Upper lobe of right lung (tissue), 1 donor: ENCODE data around the gene SVEP1. TPM values are rescaled to one million over a fixed set of nuclear protein-coding genes. Genes with fewer than 3 reads are reported as not detected.

Source experiments
- ATAC-seq: fragments of 200-7000 bp; cut with Tn5 transposase; one replicate; pipeline ENCODE4 v1.9.1; 2020; ENCODE audit warnings: mild to moderate bottlenecking, moderate library complexity
- DNase-seq: peaks from one replicate; pipeline ENCODE4 v3.0.0-alpha.2; 2020
- H3K27ac ChIP-seq: fragments of 200-600 bp; one replicate; pipeline ENCODE4 v1.8.0; 2022
- H3K27me3 ChIP-seq: fragments of 200-600 bp; one replicate; pipeline ENCODE4 v1.8.0; 2022; ENCODE audit warnings: mild to moderate bottlenecking
- H3K36me3 ChIP-seq: fragments of 200-600 bp; one replicate; pipeline ENCODE4 v1.8.0; 2022
- H3K4me1 ChIP-seq: fragments of 200-600 bp; one replicate; pipeline ENCODE4 v1.8.0; 2022
- H3K4me3 ChIP-seq: fragments of 200-600 bp; one replicate; pipeline ENCODE4 v1.8.0; 2022; ENCODE audit warnings: mild to moderate bottlenecking
- H3K9me3 ChIP-seq: fragments of 200-600 bp; one replicate; pipeline ENCODE4 v1.8.0; 2022
- intact Hi-C: fragments of 100-400 bp; cut with DNase I; formaldehyde crosslinking; loops from one replicate; pipeline ENCODE4 v1.11.0; 2022
- total RNA-seq: library from RNA; stranded (reverse); fragmentation: NEBNext Ultra II Directional; extraction: Animal tissue kit (Norgen Biotek cat#: 25700); gene quantifications from one replicate; pipeline ENCODE4 v1.2.1, GENCODE V29; 2021
- TF ChIP-seq, protein P1 (sequence below): fragments of 200-600 bp; IDR thresholded peaks from one replicate; pipeline ENCODE4 v1.8.0; 2022; ENCODE audit warnings: antibody characterized with exemption
- donor health status: DM: no; HTN: yes; CAD: no; lungs with severe emphysema.

SVEP1 gene
- total RNA-seq, 1 donor from 2014 or later = 88.1 TPM

DNA sequence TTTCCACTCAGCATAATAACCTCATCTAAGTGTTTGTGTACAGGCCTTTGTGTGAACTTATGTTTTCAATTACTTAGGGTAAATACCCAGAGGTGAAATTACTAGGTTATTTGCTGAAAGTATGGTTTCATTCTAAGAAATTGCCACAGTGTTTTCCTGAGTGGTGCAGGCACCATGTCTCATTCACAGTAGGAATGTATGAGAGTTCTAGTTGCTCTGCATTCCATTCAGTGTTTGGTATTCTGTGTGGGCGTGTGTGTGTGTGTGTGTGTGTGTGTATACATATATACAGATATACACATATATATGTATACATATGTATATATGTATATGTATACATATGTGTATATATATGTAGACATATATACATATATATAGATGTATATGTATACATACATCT lies 8.8 kb upstream of the SVEP1 start:
- no peak for ATAC-seq
- no peak overlapping the region for H3K4me3 ChIP-seq
- intact Hi-C loops = no loop called here
- no peak overlapping the region for H3K27ac ChIP-seq
- no peaks in the 10 kb centered on the region for H3K27me3 ChIP-seq
- no peaks in the 10 kb centered on the region for H3K9me3 ChIP-seq
- no peaks in the 10 kb centered on the region for H3K4me1 ChIP-seq
- TF ChIP-seq, protein P1, sequence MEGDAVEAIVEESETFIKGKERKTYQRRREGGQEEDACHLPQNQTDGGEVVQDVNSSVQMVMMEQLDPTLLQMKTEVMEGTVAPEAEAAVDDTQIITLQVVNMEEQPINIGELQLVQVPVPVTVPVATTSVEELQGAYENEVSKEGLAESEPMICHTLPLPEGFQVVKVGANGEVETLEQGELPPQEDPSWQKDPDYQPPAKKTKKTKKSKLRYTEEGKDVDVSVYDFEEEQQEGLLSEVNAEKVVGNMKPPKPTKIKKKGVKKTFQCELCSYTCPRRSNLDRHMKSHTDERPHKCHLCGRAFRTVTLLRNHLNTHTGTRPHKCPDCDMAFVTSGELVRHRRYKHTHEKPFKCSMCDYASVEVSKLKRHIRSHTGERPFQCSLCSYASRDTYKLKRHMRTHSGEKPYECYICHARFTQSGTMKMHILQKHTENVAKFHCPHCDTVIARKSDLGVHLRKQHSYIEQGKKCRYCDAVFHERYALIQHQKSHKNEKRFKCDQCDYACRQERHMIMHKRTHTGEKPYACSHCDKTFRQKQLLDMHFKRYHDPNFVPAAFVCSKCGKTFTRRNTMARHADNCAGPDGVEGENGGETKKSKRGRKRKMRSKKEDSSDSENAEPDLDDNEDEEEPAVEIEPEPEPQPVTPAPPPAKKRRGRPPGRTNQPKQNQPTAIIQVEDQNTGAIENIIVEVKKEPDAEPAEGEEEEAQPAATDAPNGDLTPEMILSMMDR = no peak
- DNase-seq = no peak
- H3K36me3 ChIP-seq = no peaks in the 10 kb centered on the region

DNA sequence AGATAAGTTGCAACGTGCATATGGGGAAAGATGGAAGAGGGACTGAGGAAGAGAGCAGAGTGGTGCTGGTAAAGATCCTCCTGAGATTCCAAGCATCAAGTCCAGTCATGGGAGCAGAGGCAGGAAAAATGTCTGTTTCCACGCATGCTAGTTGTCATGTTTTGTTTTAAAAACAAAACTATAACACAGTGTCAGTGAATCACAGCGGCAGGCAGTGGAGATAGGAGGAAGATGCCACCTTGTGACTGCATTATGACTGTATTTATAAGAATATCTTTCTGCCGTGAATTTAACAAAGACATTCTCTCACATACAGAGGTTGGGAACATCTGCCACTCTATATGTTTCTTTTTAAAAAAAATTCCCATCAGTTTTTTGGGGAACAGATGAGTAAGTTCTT lies 3.7 kb upstream of the SVEP1 start:
- no peak for DNase-seq
- Histone ChIP-seq H3K9me3 (no peaks in the 10 kb centered on the region), H3K36me3 (no peaks in the 10 kb centered on the region), H3K27me3 (peaks cover 13% of the 10 kb centered on the region), H3K27ac (no peak overlapping the region), H3K4me3 (no peak overlapping the region), H3K4me1 (no peaks in the 10 kb centered on the region)
- TF ChIP-seq, protein P1 = peak; percentile 5
- no peak for ATAC-seq
- intact Hi-C loops = no loop called here

DNA sequence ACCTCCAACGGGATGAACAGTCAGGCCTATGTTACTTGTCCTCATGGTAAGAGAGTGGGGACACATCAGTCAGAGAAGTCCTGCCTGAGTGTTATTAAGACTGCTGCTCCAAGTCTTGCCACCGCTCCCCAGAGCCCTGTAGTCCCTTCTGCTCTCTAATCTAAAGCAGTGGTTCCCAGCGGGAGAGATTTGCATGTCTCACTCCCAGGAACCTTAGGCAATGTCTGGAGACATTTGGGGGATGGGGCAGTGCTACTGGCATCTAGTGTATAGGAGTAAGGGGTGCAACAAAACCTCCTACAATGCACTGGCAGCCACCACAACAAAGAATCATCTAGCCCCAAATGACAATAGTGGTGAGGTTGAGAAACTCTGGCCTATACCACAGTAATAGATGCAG lies 2.6 kb upstream of the SVEP1 start:
- Histone ChIP-seq H3K4me1 (no peaks in the 10 kb centered on the region), H3K4me3 (no peak overlapping the region), H3K27me3 (peaks cover 22% of the 10 kb centered on the region), H3K27ac (no peak overlapping the region), H3K36me3 (no peaks in the 10 kb centered on the region), H3K9me3 (no peaks in the 10 kb centered on the region)
- ATAC-seq (no peak), DNase-seq (no peak)
- TF ChIP-seq, protein P1 = no peak
- intact Hi-C loops = no loop called here

DNA sequence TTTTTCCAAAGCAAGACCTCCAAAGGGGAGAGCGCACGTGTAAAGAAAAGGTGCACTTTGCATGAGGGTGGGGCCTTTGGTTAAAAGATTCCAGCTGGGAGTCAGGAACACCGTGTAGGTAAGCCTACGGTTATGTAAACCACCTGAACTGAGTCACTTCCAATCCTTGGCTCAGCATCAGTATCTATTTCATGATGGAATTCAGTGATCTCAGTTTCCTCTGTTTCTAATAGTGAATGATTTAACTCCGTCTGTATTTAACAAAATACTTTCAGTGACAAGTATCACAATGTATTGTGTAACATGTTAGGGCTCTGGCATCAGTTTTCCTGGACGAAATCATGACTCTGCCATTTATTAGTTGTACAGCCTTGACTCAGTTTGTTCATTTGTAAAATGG lies 1.3 kb upstream of the SVEP1 start:
- Histone ChIP-seq H3K9me3 (no peaks in the 10 kb centered on the region), H3K4me1 (no peaks in the 10 kb centered on the region), H3K27ac (no peak overlapping the region), H3K4me3 (no peak overlapping the region), H3K36me3 (no peaks in the 10 kb centered on the region), H3K27me3 (peaks cover 26% of the 10 kb centered on the region)
- ATAC-seq = no peak
- TF ChIP-seq, protein P1 = no peak
- intact Hi-C loops = no loop called here
- no peak for DNase-seq

DNA sequence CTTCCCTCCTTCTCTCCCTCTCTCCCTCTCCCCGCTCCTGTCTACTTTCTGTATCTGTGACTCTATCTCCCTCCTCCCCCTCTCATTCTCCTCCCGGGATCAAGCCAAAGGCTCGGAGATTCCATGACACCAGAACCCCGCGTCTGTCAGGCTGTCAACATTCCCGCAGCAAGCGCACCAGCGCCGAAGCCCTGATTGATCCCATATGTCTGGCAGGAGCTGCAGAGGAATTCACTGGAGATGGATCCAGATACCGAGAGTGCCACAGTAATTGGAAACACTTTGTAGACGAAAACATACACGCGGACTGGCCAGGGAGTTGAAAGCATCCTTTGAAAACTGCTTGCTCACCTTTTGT lies 300 bp upstream of the SVEP1 start:
- DNase-seq (no peak), ATAC-seq (peak; percentile 41)
- H3K36me3 ChIP-seq = no peaks in the 10 kb centered on the region
- H3K4me3 ChIP-seq = peak overlapping the region; percentile 57
- no peaks in the 10 kb centered on the region for H3K4me1 ChIP-seq
- H3K27me3 ChIP-seq = peaks cover 26% of the 10 kb centered on the region
- intact Hi-C loops = no loop called here
- no peaks in the 10 kb centered on the region for H3K9me3 ChIP-seq
- H3K27ac ChIP-seq = peak overlapping the region; percentile 82
- TF ChIP-seq, protein P1 = no peak

DNA sequence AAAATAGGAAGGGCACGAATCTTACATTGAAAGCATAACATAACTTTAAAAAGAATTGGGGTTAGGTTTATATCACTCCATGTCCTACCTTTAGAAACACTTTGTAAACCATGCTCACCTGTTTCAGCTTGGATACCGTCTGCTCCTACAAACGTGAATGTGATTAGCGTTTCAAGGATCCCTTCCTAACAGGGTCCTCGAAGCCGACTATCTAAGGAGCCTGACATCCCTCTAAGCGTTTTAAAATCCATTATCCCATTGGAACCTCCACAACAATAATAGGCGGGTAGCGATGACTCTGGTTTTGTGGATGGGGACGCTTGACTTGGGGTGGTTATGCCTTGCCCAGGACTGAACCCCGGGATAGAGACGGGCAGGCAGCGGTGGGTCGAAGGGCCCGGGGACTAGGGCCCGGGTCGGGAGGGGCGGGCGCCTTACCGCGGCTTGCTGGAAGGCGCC lies 937 bp downstream of the SVEP1 start:
- TF ChIP-seq, protein P1 = no peak
- Histone ChIP-seq H3K27ac (peak overlapping the region; percentile 82), H3K9me3 (no peaks in the 10 kb centered on the region), H3K36me3 (no peaks in the 10 kb centered on the region), H3K4me1 (no peaks in the 10 kb centered on the region), H3K27me3 (peaks cover 26% of the 10 kb centered on the region), H3K4me3 (peak overlapping the region; percentile 57)
- no peak for ATAC-seq
- intact Hi-C loops = no loop called here
- DNase-seq = no peak
